Psoas muscle (tissue), 8 donors: ENCODE measurements around the gene RBP2. TPM values are rescaled to one million over a fixed set of nuclear protein-coding genes. Genes with fewer than 3 reads are reported as not detected.
A peak's percentile ranks its signal among the peaks of the same experiment; 100 is the strongest.

Experiments used
- ATAC-seq, 4 donors: fragments of 200-7000 bp; cut with Tn5 transposase; one replicate each; pipeline ENCODE4 v1.9.1; 2020; ENCODE audit warnings: moderate library complexity in 3 of 4, mild to moderate bottlenecking in 2 of 4
- DNase-seq, 2 donors: peaks; one replicate each; pipeline ENCODE4 v3.0.0-alpha.2; 2020
- H3K27ac ChIP-seq: fragments of 200-600 bp; one replicate; pipeline ENCODE4 v1.8.0; 2022
- H3K27me3 ChIP-seq, 3 donors: fragments of 200-600 bp in 1 of 3; one replicate each; pipeline versions ENCODE4 v1.6.1 to v1.8.0; 2013 to 2022; ENCODE audit warnings: low read length in 2 of 3, mild to moderate bottlenecking in 2 of 3, moderate library complexity in 1 of 3; ENCODE audit not compliant: insufficient read depth in 3 of 3
- H3K36me3 ChIP-seq, 2 donors: fragments of 200-600 bp in 1 of 2; one replicate each; pipeline versions ENCODE4 v1.6.1 to v1.8.0; 2013 to 2022; ENCODE audit warnings: low read depth in 1 of 2, mild to moderate bottlenecking in 1 of 2, moderate library complexity in 1 of 2; ENCODE audit not compliant: insufficient read depth in 1 of 2
- H3K4me1 ChIP-seq: fragments of 200-600 bp; one replicate; pipeline ENCODE4 v1.8.0; 2022
- H3K4me3 ChIP-seq: fragments of 200-600 bp; one replicate; pipeline ENCODE4 v1.8.0; 2022; ENCODE audit warnings: mild to moderate bottlenecking
- H3K9me3 ChIP-seq: fragments of 200-600 bp; one replicate; pipeline ENCODE4 v1.8.0; 2022
- WGBS, 3 donors: extraction: QIAGEN DNeasy Blood & Tissue Kit; methylation state at CpG; one replicate each; pipeline versions ENCODE4 v1.1.6 to v1.1.7; 2013; 5-methylcytosine and 5-hydroxymethylcytosine counted together
- intact Hi-C, 2 donors: fragments of 100-400 bp; cut with DNase I; formaldehyde crosslinking; loops; one replicate each; pipeline versions ENCODE4 v1.11.0 to v1.14.2; 2022
- polyA plus RNA-seq, 3 donors: library from polyadenylated mRNA; stranded (reverse); fragments of 200-250 nt; gene quantifications; one replicate each; pipeline ENCODE4 v1.2.3, GENCODE V29; 2013
- total RNA-seq, 4 donors: library from RNA; stranded (reverse); fragmentation: NEBNext Ultra II Directional in 2 of 4; extraction: Animal tissue kit (Norgen Biotek cat#: 25700) in 2 of 4; gene quantifications; one replicate each; pipeline versions ENCODE4 v1.2.1 to v1.2.4, GENCODE V29; 2021 to 2023
- TF ChIP-seq, protein P1 (sequence below): fragments of 200-600 bp; IDR thresholded peaks from one replicate; pipeline ENCODE4 v1.8.0; 2022; ENCODE audit warnings: antibody characterized with exemption
- donor health status: healthy with polysubstance abuse.
- donor health status: DM: no; HTN: no; CAD: no; lungs with moderate emphysema.
- donor health status: Bipolar disorder and iron deficiency.
- donor health status: healthy.
- donor health status: DM: yes; HTN: yes; CAD: no.
- donor health status: DM: no; HTN: no; CAD: no.
- donor health status: DM: no; HTN: no; CAD: no.
- donor health status: DM: yes; HTN: yes; CAD: no.

Gene RBP2
- total and polyA plus RNA-seq, 7 donors, result 0.59 to 2.7 TPM; not detected in 5

DNA sequence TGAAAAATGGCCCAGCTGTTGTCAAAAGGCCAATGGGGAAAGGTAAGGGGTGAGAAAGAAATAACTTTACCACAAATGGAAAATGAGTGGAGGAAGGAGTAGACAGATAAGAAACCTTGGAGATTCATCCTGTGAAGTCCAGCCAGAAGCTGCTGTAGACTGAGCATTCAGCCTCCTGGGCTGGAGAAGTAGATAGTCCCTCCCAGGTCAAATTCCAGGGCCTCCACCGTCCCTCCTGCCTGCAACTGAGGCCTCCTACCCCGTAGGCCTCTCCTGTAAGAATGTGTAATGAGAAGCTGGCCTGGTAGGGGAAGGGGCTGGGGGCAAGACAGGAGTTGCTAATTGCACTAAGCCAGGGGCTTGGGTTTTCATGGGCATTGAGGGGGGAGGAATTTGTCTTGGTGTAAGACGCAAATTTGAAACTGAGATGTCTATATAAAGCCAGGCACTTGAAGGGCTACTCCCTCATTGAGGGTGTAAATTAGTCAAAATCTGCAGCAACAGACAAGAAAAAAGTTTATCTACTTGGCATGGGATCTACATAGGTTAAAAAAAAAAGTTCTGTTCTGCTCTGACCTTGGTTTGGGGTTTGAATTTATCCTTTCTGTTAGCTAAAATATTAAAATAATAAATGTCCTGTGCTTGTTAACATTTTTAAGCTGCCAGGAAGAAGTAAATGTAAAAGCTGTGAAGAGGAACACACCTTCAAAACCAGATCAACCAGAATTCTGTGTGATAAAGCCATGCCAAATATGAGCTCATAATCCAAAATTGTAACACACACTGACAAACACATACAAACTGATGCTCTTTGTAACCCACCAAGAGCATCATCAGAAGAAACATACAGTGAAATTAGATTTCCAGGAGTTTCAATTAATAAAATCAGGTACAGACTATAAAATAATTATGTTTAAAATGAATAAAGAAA lies 1.7 kb upstream of the RBP2 start:
- H3K36me3 ChIP-seq, result no peaks in the 10 kb centered on the region
- no peaks in the 10 kb centered on the region for H3K9me3 ChIP-seq
- 59 to 80% (median 64%) methylated on average over 3 of the region's 3 CpGs for WGBS, 3 donors
- intact Hi-C loops, result no loop called here
- TF ChIP-seq, protein P1, sequence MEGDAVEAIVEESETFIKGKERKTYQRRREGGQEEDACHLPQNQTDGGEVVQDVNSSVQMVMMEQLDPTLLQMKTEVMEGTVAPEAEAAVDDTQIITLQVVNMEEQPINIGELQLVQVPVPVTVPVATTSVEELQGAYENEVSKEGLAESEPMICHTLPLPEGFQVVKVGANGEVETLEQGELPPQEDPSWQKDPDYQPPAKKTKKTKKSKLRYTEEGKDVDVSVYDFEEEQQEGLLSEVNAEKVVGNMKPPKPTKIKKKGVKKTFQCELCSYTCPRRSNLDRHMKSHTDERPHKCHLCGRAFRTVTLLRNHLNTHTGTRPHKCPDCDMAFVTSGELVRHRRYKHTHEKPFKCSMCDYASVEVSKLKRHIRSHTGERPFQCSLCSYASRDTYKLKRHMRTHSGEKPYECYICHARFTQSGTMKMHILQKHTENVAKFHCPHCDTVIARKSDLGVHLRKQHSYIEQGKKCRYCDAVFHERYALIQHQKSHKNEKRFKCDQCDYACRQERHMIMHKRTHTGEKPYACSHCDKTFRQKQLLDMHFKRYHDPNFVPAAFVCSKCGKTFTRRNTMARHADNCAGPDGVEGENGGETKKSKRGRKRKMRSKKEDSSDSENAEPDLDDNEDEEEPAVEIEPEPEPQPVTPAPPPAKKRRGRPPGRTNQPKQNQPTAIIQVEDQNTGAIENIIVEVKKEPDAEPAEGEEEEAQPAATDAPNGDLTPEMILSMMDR, result no peak
- H3K27me3 ChIP-seq, result no peaks in the 10 kb centered on the region
- DNase-seq, result no peak
- no peak overlapping the region for H3K27ac ChIP-seq
- H3K4me1 ChIP-seq, result no peaks in the 10 kb centered on the region
- no peak for ATAC-seq
- no peak overlapping the region for H3K4me3 ChIP-seq

DNA sequence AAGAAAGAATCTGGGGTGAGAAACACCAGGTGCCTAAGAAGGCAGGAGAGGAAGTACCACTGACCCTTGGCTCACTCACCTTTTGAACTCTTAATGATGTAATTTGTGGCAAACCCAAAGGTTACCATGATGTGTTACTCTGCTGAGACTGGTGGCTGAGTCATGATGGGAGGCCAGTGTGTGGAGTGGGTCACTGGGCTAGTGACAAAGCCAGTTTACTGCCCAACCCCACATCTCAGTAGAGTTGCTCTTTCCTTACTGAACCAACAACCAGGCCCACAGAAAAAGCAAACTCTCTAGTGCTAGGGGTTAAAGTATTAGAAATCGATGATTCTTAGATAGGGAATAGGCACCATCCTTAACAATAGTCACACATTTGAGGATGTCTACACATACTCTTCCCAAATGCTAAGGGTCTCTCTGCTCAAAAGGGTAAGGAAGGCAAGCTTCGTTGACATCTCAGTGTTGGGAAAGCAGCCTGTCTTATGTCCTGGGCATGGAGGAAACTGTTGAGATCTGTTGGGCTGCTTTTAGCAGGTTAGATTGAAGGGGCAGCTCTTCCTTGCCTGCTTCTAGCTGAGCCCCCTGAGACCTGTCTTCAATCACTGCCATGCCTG lies 3.1 kb downstream of the RBP2 start:
- 97 to 98% (median 98%) methylated on average over 2 of the region's 2 CpGs for WGBS, 3 donors
- intact Hi-C loops, result no loop called here
- no peaks in the 10 kb centered on the region for H3K36me3 ChIP-seq
- no peak overlapping the region for H3K27ac ChIP-seq
- H3K27me3 ChIP-seq, result no peaks in the 10 kb centered on the region
- H3K4me1 ChIP-seq, result no peaks in the 10 kb centered on the region
- no peak for ATAC-seq
- no peaks in the 10 kb centered on the region for H3K9me3 ChIP-seq
- TF ChIP-seq, protein P1, result no peak
- no peak for DNase-seq
- no peak overlapping the region for H3K4me3 ChIP-seq

DNA sequence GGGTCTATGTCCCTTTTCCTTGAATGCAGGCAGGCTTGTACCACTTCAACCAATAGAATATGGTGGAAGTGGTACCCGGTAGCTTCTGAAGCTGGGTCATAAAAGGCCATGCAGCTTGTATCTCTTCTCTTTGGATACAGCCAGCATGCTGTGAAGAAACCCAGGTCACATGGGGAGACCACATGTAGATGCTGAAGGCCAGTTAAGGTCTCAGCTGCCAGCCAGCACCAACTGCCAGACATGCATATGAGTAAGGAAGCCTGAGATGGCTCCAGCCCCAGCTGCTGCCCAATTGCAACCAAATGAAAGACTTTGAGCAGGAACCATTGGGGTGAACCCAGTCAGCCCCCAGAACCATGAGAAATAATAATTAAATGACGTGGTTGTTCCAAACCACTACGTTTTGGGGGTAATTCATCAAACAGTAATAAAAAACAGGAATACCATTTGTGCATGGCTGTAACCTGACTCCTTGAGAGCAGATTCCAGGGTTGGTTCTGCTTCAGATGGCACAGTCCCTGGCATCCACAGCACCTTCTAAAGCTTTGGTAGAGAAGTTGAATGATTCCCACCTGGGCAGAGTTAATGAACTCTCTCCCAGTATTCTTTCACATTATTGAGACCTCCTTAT lies 3.8 kb downstream of the RBP2 start:
- peak; percentile 20 to 63 for DNase-seq
- Histone ChIP-seq H3K27ac (no peak overlapping the region), H3K27me3 (no peaks in the 10 kb centered on the region), H3K9me3 (no peaks in the 10 kb centered on the region), H3K36me3 (no peaks in the 10 kb centered on the region), H3K4me1 (no peaks in the 10 kb centered on the region), H3K4me3 (no peak overlapping the region)
- intact Hi-C loops, result no loop called here
- TF ChIP-seq, protein P1, result no peak
- WGBS, 3 donors, result 19 to 29% (median 23%) methylated on average over 3 of the region's 3 CpGs
- peak; percentile 83 to 92 (median 90) for ATAC-seq

DNA sequence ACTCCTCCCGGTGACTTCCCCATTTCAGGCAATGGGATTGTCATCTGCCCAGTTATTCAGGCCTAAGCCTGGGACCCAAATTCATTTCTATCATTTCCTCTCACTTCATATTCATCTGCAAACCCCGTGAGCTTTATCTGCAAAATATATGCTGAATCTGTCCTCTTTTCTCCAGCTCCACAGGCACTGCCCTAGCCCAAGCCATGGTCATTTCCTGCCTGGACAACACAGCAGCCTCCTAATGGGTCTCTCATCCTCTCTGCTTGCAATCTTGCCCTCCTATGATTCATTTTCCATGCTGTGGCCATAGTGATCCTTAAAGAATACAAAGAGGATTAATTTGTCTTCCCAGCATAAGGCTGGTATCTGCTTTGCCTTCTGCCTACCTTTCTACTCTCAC lies 6.1 kb downstream of the RBP2 start:
- no peak overlapping the region for H3K27ac ChIP-seq
- no peaks in the 10 kb centered on the region for H3K9me3 ChIP-seq
- no peaks in the 10 kb centered on the region for H3K27me3 ChIP-seq
- no peak overlapping the region for H3K4me3 ChIP-seq
- ATAC-seq, result no peak
- no peaks in the 10 kb centered on the region for H3K4me1 ChIP-seq
- no peaks in the 10 kb centered on the region for H3K36me3 ChIP-seq
- 79 to 95% (median 93%) methylated on average over 2 of the region's 2 CpGs for WGBS, 3 donors
- DNase-seq, result no peak
- intact Hi-C loops, result no loop called here
- TF ChIP-seq, protein P1, result no peak
